HepG2 (cell line): ENCODE results near the gene BEAN1. TPM values are rescaled to one million over a fixed set of nuclear protein-coding genes. Genes with fewer than 3 reads are reported as not detected.

Experiments
- BATF2 ChIP-seq: sonication (generic); formaldehyde crosslinking; IDR thresholded peaks from 2 replicates; pipeline ENCODE4 v1.8.0; 2022; ENCODE audit warnings: mild to moderate bottlenecking, missing genetic modification reagents, moderate library complexity
- CHD4 ChIP-seq: fragments of 200-600 bp; sonication (generic); IDR thresholded peaks from 2 replicates; pipeline ENCODE4 v1.7.0; 2017; ENCODE audit warnings: mild to moderate bottlenecking, low read length, borderline replicate concordance
- DMAP1 ChIP-seq: IDR thresholded peaks from 2 replicates; pipeline ENCODE4 v1.6.1; 2016
- EEA1 ChIP-seq: sonication (generic); formaldehyde crosslinking; IDR thresholded peaks from 2 replicates; pipeline ENCODE4 v1.5.1; 2020; ENCODE audit warnings: mild to moderate bottlenecking, missing genetic modification reagents, borderline replicate concordance
- FUBP1 ChIP-seq: sonication (generic); formaldehyde crosslinking; IDR thresholded peaks from 2 replicates; pipeline ENCODE4 v1.5.1; 2020; ENCODE audit warnings: missing genetic modification reagents, mild to moderate bottlenecking, borderline replicate concordance
- HMG20B ChIP-seq: conservative IDR thresholded peaks from 2 replicates; pipeline ENCODE4 v1.6.1; 2016; ENCODE audit warnings: missing genetic modification reagents, missing compliant biosample characterization
- IRF1 ChIP-seq: sonication (generic); formaldehyde crosslinking; IDR thresholded peaks from 2 replicates; pipeline ENCODE4 v1.4.0; 2020; ENCODE audit warnings: low read depth, mild to moderate bottlenecking, missing genetic modification reagents
- MATR3 ChIP-seq: sonication (generic); formaldehyde crosslinking; IDR thresholded peaks from 2 replicates; pipeline ENCODE4 v1.4.0; 2020; ENCODE audit warnings: missing genetic modification reagents
- MED8 ChIP-seq: sonication (generic); formaldehyde crosslinking; IDR thresholded peaks from 2 replicates; pipeline ENCODE4 v1.8.1; 2023; ENCODE audit warnings: mild to moderate bottlenecking, missing genetic modification reagents; ENCODE audit not compliant: insufficient replicate concordance
- MTF1 ChIP-seq: sonication (generic); formaldehyde crosslinking; IDR thresholded peaks from 2 replicates; pipeline ENCODE4 v1.5.0; 2020; ENCODE audit warnings: missing genetic modification reagents
- NKX3-1 ChIP-seq: sonication (generic); formaldehyde crosslinking; IDR thresholded peaks from 2 replicates; pipeline ENCODE4 v1.5.0; 2020; ENCODE audit warnings: missing genetic modification reagents
- PRMT3 ChIP-seq: sonication (generic); formaldehyde crosslinking; IDR thresholded peaks from 2 replicates; pipeline ENCODE4 v1.8.1; 2022; ENCODE audit warnings: low read depth, mild to moderate bottlenecking, moderate library complexity, missing genetic modification reagents, borderline replicate concordance
- SNAPC2 ChIP-seq: sonication (generic); formaldehyde crosslinking; IDR thresholded peaks from 2 replicates; pipeline ENCODE4 v1.8.1; 2022; ENCODE audit warnings: mild to moderate bottlenecking, missing genetic modification reagents
- TEAD3 ChIP-seq: optimal IDR thresholded peaks from 2 replicates; pipeline ENCODE3; 2016; ENCODE audit warnings: borderline replicate concordance
- USF2 ChIP-seq, 2 experiments: sonication (generic) in 1 of 2; formaldehyde crosslinking in 1 of 2; IDR thresholded peaks; 2 replicates each; pipeline versions ENCODE4 v1.5.1 to v1.6.1; 2011 to 2020; ENCODE audit warnings: borderline replicate concordance in 1 of 2, low read depth in 1 of 2, low read length in 1 of 2, mild to moderate bottlenecking in 1 of 2, missing genetic modification reagents in 1 of 2, moderate library complexity in 1 of 2
- ZBTB7A ChIP-seq: sonication (generic); formaldehyde crosslinking; IDR thresholded peaks from 2 replicates; pipeline ENCODE4 v1.8.0; 2022; ENCODE audit warnings: mild to moderate bottlenecking, missing genetic modification reagents
- ZKSCAN1 ChIP-seq: fragments of 150-350 bp; IDR thresholded peaks from 2 replicates; pipeline ENCODE4 v1.6.1; 2014; ENCODE audit warnings: low read length
- ZMAT3 ChIP-seq: sonication (generic); formaldehyde crosslinking; conservative IDR thresholded peaks from 2 replicates; pipeline ENCODE4 v1.7.0; 2021; ENCODE audit warnings: missing genetic modification reagents
- ZNF260 ChIP-seq: sonication (generic); formaldehyde crosslinking; IDR thresholded peaks from 2 replicates; pipeline ENCODE4 v1.4.0; 2020; ENCODE audit warnings: missing genetic modification reagents, low read depth, mild to moderate bottlenecking, borderline replicate concordance
- ZNF510 ChIP-seq: sonication (generic); formaldehyde crosslinking; IDR thresholded peaks from 2 replicates; pipeline ENCODE4 v1.4.0; 2020; ENCODE audit warnings: low read depth, mild to moderate bottlenecking, missing genetic modification reagents
- ZNF816 ChIP-seq: sonication (generic); formaldehyde crosslinking; IDR thresholded peaks from 2 replicates; pipeline ENCODE4 v1.8.0; 2022; ENCODE audit warnings: missing genetic modification reagents, mild to moderate bottlenecking, borderline replicate concordance
- ZSCAN5A ChIP-seq: sonication (generic); formaldehyde crosslinking; IDR thresholded peaks from 2 replicates; pipeline ENCODE4 v1.8.0; 2022; ENCODE audit warnings: mild to moderate bottlenecking, missing genetic modification reagents, borderline replicate concordance
- polyA plus RNA-seq, 8 experiments: library from polyadenylated mRNA; depleted of rRNA in 3 of 8; stranded (reverse) in 7 of 8; unstranded in 1 of 8; fragments of >200 nt; fragmentation: Illumina TruSeq in 4 of 8; extraction: Trizol in 4 of 8; gene quantifications; 2 replicates each; pipeline versions ENCODE4 v1.2.1 to v1.2.3, GENCODE V29; 2011 to 2016; ENCODE audit warnings: low read depth in 4 of 8, missing spikeins in 1 of 8, mixed read lengths in 1 of 8; ENCODE audit not compliant: insufficient read depth in 1 of 8
- total RNA-seq, 5 experiments: library from RNA; depleted of rRNA; stranded (reverse); fragments of >200 nt; fragmentation: Illumina TruSeq; extraction: Trizol; gene quantifications; 2 replicates each; pipeline ENCODE4 v1.2.3, GENCODE V29; 2016; ENCODE audit warnings: low read depth in 1 of 5

BEAN1 gene
- total and polyA plus RNA-seq, 2 of the 13 experiments (the other 11 are each of a cell fraction or from before 2014, with no cell fraction given), result 0.53 to 1.4 TPM

- peak; percentile 67; the same call in 1 of the 2 replicates for TF ChIP-seq SNAPC2 (CRISPR knock-in tag)
- TF ChIP-seq IRF1 (CRISPR knock-in tag), result no peak
- TF ChIP-seq ZMAT3 (CRISPR knock-in tag), result no peak; the same call in 1 of the 2 replicates
- TF ChIP-seq FUBP1 (CRISPR knock-in tag), result no peak
- 0 out of 2 replicates have a peak, but pooled peaks have one; percentile 3 for TF ChIP-seq ZNF816 (CRISPR knock-in tag)
- TF ChIP-seq EEA1 (CRISPR knock-in tag), result peak; percentile 70; the same call in 1 of the 2 replicates
- no peak for TF ChIP-seq USF2 (IDR thresholded peaks at IDR 0.05; ENCODE audit: low read depth, low read length)
- TF ChIP-seq USF2 (CRISPR knock-in tag; IDR thresholded peaks at IDR 0.05; ENCODE audit: borderline replicate concordance), result no peak
- no peak for TF ChIP-seq ZNF260 (CRISPR knock-in tag)
- no peak for TF ChIP-seq MATR3 (CRISPR knock-in tag)
- TF ChIP-seq PRMT3 (CRISPR knock-in tag), result no peak
- no peak for TF ChIP-seq ZKSCAN1
- TF ChIP-seq TEAD3 (CRISPR knock-in tag), result peak; percentile 32
- peak; percentile 86; the same call in 1 of the 2 replicates for TF ChIP-seq ZSCAN5A
- TF ChIP-seq MED8 (CRISPR knock-in tag), result no peak
- no peak for TF ChIP-seq ZNF510 (CRISPR knock-in tag)
- TF ChIP-seq HMG20B, result no peak; the same call in 1 of the 2 replicates
- TF ChIP-seq NKX3-1 (CRISPR knock-in tag), result no peak
- no peak; the same call in 1 of the 2 replicates for TF ChIP-seq DMAP1 (CRISPR knock-in tag)
- no peak for TF ChIP-seq ZBTB7A (CRISPR knock-in tag)
- TF ChIP-seq BATF2 (CRISPR knock-in tag), result no peak
- no peak for TF ChIP-seq CHD4
- no peak for TF ChIP-seq MTF1 (CRISPR knock-in tag)
These were observed 20.4 kb upstream of the BEAN1 start (continued) for GRCh38 chr16:66406534-66407221.
